GM23248 (cell line): ENCODE data around the gene SEC61B. TPM values are rescaled to one million over a fixed set of nuclear protein-coding genes. Genes with fewer than 3 reads are reported as not detected.

Source experiments
- DNase-seq: peaks from one replicate; pipeline ENCODE4 v3.0.0-alpha.2; 2015
- H2AFZ ChIP-seq: fragments of 200-600 bp; sonication (generic); 2 replicates; pipeline ENCODE4 v1.6.1; 2016; ENCODE audit warnings: antibody characterized with exemption
- H3F3A ChIP-seq: fragments of 200-600 bp; sonication (generic); 2 replicates; pipeline ENCODE4 v1.6.1; 2016; ENCODE audit warnings: mild to moderate bottlenecking, antibody characterized with exemption, mixed run types; ENCODE audit not compliant: insufficient read depth
- H3K27ac ChIP-seq: fragments of 200-600 bp; sonication (generic); 2 replicates; pipeline ENCODE4 v1.5.1; 2016; ENCODE audit warnings: mild to moderate bottlenecking
- H3K27me3 ChIP-seq: fragments of 200-600 bp; sonication (generic); replicated peaks from 2 replicates; pipeline ENCODE4 v1.6.1; 2016; ENCODE audit warnings: mild to moderate bottlenecking; ENCODE audit not compliant: insufficient read depth
- H3K36me3 ChIP-seq: fragments of 200-600 bp; sonication (generic); 2 replicates; pipeline ENCODE4 v1.6.1; 2016; ENCODE audit warnings: low read depth, mild to moderate bottlenecking
- H3K4me1 ChIP-seq: fragments of 200-600 bp; sonication (generic); 2 replicates; pipeline ENCODE4 v1.6.1; 2016; ENCODE audit warnings: mild to moderate bottlenecking; ENCODE audit not compliant: insufficient read depth
- H3K4me2 ChIP-seq: fragments of 200-600 bp; sonication (generic); one replicate; pipeline ENCODE4 v1.6.1; 2016; ENCODE audit warnings: mild to moderate bottlenecking; ENCODE audit not compliant: unreplicated experiment
- H3K4me3 ChIP-seq: fragments of 200-600 bp; sonication (generic); 2 replicates; pipeline ENCODE4 v1.5.1; 2016; ENCODE audit warnings: mild to moderate bottlenecking
- H3K79me2 ChIP-seq: fragments of 200-600 bp; sonication (generic); 2 replicates; pipeline ENCODE4 v1.6.1; 2016; ENCODE audit warnings: mild to moderate bottlenecking; ENCODE audit not compliant: insufficient read depth
- H3K9ac ChIP-seq: fragments of 200-600 bp; sonication (generic); 2 replicates; pipeline ENCODE4 v1.6.1; 2016; ENCODE audit warnings: mild to moderate bottlenecking
- H3K9me2 ChIP-seq: fragments of 200-600 bp; sonication (generic); 2 replicates; pipeline ENCODE4 v1.6.1; 2016; ENCODE audit warnings: mixed run types, mild to moderate bottlenecking, moderate library complexity; ENCODE audit not compliant: insufficient read depth
- H3K9me3 ChIP-seq: fragments of 200-600 bp; sonication (generic); one replicate; pipeline ENCODE4 v1.6.1; 2017; ENCODE audit warnings: low read depth
- H4K20me1 ChIP-seq: fragments of 200-600 bp; sonication (generic); 2 replicates; pipeline ENCODE4 v1.6.0; 2016; ENCODE audit not compliant: insufficient read depth
- EZH2 ChIP-seq: fragments of 200-600 bp; sonication (generic); IDR thresholded peaks from 2 replicates; pipeline ENCODE4 v1.6.1; 2018; ENCODE audit warnings: antibody characterized with exemption, mild to moderate bottlenecking; ENCODE audit not compliant: insufficient read depth, poor library complexity, severe bottlenecking
- EZH2phosphoT487 ChIP-seq: fragments of 200-600 bp; sonication (generic); IDR thresholded peaks from 2 replicates; pipeline ENCODE4 v1.6.1; 2018; ENCODE audit warnings: antibody characterized with exemption, moderate library complexity, mild to moderate bottlenecking, low read depth; ENCODE audit not compliant: insufficient read depth
- WGBS, 2 experiments: methylation state at CpG; one replicate each; pipeline ENCODE4 v1.1.6; 2015 to 2017; ENCODE audit warnings: low lambda C conversion rate in 2 of 2, low coverage in 1 of 2; ENCODE audit errors: missing lambda C conversion rate in 2 of 2; 5-methylcytosine and 5-hydroxymethylcytosine counted together
- in situ Hi-C: fragments of 300-500 bp; cut with MboI; formaldehyde crosslinking; loops from 2 replicates; pipeline ENCODE4 v1.15.0; 2020
- polyA plus RNA-seq: library from polyadenylated mRNA; unstranded; fragments of >200 nt; fragmentation: Nextera tagmentation; extraction: Ambion mirVana; gene quantifications from 2 replicates; pipeline ENCODE4 v1.2.1, GENCODE V29; 2016
- total RNA-seq: library from RNA; depleted of rRNA; stranded (reverse); fragments of >200 nt; shearing (Covaris generic); gene quantifications from 2 replicates; pipeline ENCODE4 v1.2.3, GENCODE V29; 2014; rRNA removed

SEC61B gene
- total RNA-seq = 117 and 127 TPM in 2 replicates
- polyA plus RNA-seq = 428 and 441 TPM in 2 replicates

DNA sequence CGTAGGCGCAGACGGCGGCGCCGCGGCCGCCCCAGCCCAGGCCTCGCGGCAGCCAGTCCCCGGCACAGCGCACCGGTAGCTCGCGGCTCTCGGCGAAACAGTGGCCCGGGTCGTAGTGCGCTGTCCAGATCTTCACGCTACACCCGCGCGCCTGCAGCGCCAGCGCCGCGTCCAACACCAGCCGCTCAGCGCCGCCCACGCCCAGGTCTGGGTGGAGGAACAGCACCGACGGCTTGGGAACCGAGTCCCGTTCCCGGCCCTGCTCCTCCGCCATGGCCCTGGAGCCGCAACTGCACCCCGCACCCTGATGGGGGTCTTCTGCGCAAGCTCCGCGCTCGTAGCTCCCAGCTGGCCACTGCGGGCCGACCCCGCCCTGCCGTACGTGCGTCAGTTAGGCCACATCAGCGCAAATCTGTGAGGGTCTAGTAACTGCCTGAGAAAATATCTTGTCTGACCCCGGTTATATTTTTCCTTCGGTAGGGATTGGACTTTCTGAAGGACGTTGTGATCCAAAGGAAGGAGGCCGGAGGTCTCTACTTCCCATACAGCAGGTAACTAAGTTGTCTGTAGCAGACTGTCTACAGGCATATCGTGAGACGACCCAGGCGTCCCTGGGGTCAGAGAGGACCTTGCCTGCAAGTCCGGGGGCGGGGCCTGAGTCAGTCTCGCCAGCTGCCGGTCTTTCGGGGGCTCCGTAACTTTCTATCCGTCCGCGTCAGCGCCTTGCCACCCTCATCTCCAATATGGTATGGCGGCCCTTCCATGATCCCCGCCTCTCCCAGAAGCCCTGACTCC, at the start of gene SEC61B, which contains the start of gene ALG2:
TSS of gene SEC61B (plus strand) at position 662 of the 795 bp plus-strand sequence. CDS start at position 744, 82 bp downstream.
TSS of gene ALG2 (minus strand) at position 322 of the 795 bp plus-strand sequence. CDS start at position 274, 48 bp downstream.
- Histone ChIP-seq H3F3A (peaks cover 7% of the 10 kb centered on the region; the same call in 1 of the 2 replicates), H2AFZ (peak within 1 kb of the TSS; percentile 72), H3K79me2 (peaks cover 95% of the 10 kb centered on the region), H3K4me3 (peak within 1 kb of the TSS; percentile 94), H3K36me3 (peaks cover 24% of the 10 kb centered on the region; the same call in 1 of the 2 replicates), H3K9me3 (no peaks in the 10 kb centered on the region), H3K27ac (peak within 1 kb of the TSS; percentile 98), H3K9me2 (no peaks in the 10 kb centered on the region), H3K4me2 (peak within 1 kb of the TSS; percentile 97), H3K4me1 (peaks cover 26% of the 10 kb centered on the region), H4K20me1 (peaks cover 9% of the 10 kb centered on the region; the same call in 1 of the 2 replicates), H3K27me3 (no peaks in the 10 kb centered on the region), H3K9ac (peak within 1 kb of the TSS; percentile 100)
- TF ChIP-seq EZH2 (no peak), EZH2phosphoT487 (no peak)
- in situ Hi-C loops = no loop called here
- peak; percentile 99 for DNase-seq
- 0 to 1% methylated on average over 69 to 70 of the region's 70 CpGs for WGBS, 2 experiments

DNA sequence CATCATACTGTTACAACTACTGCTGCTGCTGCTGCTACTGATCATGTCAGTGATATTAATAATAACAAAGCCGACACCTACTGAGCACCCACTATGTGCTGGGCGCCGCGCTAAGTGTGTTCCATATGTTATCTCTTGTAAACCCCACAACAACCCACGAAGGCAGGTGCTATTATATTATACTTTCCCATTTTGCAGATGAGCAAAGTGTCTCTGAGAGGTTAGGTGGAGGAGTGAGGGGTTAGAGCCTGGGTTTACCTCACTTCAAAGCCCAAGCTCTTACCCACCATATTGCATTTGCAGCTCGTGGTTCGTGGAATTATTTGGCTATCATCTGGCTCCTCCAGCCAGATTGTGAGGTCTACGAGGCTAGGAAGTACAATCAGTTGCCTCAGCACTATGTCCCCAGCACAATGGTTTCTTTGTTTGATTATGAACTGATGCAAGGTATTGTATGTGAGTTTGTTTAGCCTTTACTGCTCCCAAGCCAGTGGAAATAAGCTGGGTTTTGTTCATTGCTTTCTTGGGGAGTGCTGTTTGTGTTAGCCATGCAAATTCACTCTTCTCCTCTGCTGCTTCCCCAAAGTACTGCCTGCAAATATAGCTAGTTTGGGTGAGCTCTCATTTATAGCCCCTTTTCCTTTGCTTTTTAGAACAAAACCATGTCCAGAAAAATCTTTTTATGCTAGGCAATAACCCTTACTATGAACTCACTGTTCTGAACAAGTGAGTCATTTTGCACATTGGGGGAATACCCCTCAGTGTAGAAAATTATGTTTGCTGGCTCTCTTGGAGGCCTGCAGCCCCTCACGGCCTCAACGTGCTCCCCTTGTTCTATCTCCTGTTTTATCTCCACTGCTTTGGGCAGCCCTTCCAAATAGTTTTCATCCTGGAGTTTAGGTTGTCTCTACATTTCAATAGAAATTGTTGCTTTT, 48.2 kb upstream of the SEC61B start:
- no peak overlapping the region for H2AFZ ChIP-seq
- DNase-seq = no peak
- no peak for TF ChIP-seq EZH2
- no peak for TF ChIP-seq EZH2phosphoT487
- no peaks in the 10 kb centered on the region for H3K9me3 ChIP-seq
- no peak overlapping the region for H3K4me2 ChIP-seq
- no peaks in the 10 kb centered on the region for H3F3A ChIP-seq
- no peaks in the 10 kb centered on the region; the same call in 1 of the 2 replicates for H3K27me3 ChIP-seq
- no peak overlapping the region for H3K27ac ChIP-seq
- no peaks in the 10 kb centered on the region for H3K9me2 ChIP-seq
- no peak overlapping the region for H3K9ac ChIP-seq
- 80 to 85% methylated on average over 10 of the region's 10 CpGs for WGBS, 2 experiments
- H4K20me1 ChIP-seq = no peaks in the 10 kb centered on the region
- H3K4me1 ChIP-seq = no peaks in the 10 kb centered on the region
- no peaks in the 10 kb centered on the region for H3K36me3 ChIP-seq
- no peak overlapping the region for H3K4me3 ChIP-seq
- H3K79me2 ChIP-seq = no peaks in the 10 kb centered on the region
- in situ Hi-C loops = no loop called here

DNA sequence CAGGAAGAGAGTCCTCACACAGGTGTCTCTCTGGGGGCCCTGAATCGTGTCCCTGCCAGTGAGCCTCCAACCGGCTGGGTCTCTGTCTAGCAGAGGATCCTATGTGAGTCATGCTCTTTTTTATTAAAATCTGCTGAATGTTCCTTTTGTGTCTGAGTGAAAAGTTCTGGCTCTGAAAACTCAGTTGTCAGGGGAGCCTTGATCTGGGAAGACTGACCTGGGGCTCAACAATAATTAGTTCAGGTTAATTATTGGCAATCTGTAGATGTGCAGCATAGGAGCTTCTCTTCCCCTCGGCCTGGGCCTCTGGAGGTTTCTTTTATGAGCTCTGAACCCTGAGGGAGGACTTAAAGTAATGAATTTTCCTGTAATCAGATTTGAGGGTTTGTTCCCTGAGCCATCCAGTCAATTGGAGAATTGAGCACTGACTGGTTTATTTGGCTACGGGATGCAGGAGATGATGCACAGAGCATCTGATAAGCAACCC, 45.5 kb upstream of the SEC61B start:
- Histone ChIP-seq H3K27me3 (no peaks in the 10 kb centered on the region), H3K9me2 (no peaks in the 10 kb centered on the region), H3K9ac (no peak overlapping the region), H3K4me3 (no peak overlapping the region), H3K9me3 (no peaks in the 10 kb centered on the region), H3K4me2 (no peak overlapping the region), H3F3A (no peaks in the 10 kb centered on the region), H2AFZ (no peak overlapping the region), H3K27ac (no peak overlapping the region), H4K20me1 (no peaks in the 10 kb centered on the region), H3K36me3 (no peaks in the 10 kb centered on the region), H3K4me1 (no peaks in the 10 kb centered on the region), H3K79me2 (no peaks in the 10 kb centered on the region)
- no peak for DNase-seq
- TF ChIP-seq EZH2phosphoT487 (no peak), EZH2 (no peak)
- WGBS, 2 experiments = 60 to 78% methylated on average over 4 of the region's 4 CpGs
- in situ Hi-C loops = loop anchor here (25.0 kb wide), 1 partner anchor 1036 kb away; no protein-coding TSS in a partner anchor
